Osteocyte (in vitro differentiated cells): ENCODE results near the gene UBAC2. TPM values are rescaled to one million over a fixed set of nuclear protein-coding genes. Genes with fewer than 3 reads are reported as not detected.

Experiments used
- DNase-seq: peaks from one replicate; pipeline ENCODE4 v3.0.0; 2021; ENCODE audit warnings: mixed read lengths; ENCODE audit not compliant: unreplicated experiment; ENCODE audit errors: extremely low spot score
- H3K27ac Mint-ChIP-seq: one replicate; pipeline ENCODE4 v1.8.0; 2021; ENCODE audit warnings: mild to moderate bottlenecking, mixed read lengths; ENCODE audit not compliant: unreplicated experiment
- H3K27me3 Mint-ChIP-seq: one replicate; pipeline ENCODE4 v1.8.0; 2021; ENCODE audit warnings: mixed read lengths; ENCODE audit not compliant: unreplicated experiment
- H3K36me3 Mint-ChIP-seq: one replicate; pipeline ENCODE4 v1.8.0; 2021; ENCODE audit warnings: mixed read lengths; ENCODE audit not compliant: unreplicated experiment
- H3K4me1 Mint-ChIP-seq: one replicate; pipeline ENCODE4 v1.8.0; 2021; ENCODE audit warnings: mixed read lengths; ENCODE audit not compliant: unreplicated experiment
- H3K4me3 Mint-ChIP-seq: one replicate; pipeline ENCODE4 v1.8.0; 2021; ENCODE audit warnings: mild to moderate bottlenecking, moderate library complexity, mixed read lengths; ENCODE audit not compliant: unreplicated experiment
- H3K9me3 Mint-ChIP-seq: one replicate; pipeline ENCODE4 v1.8.0; 2021; ENCODE audit warnings: mixed read lengths; ENCODE audit not compliant: unreplicated experiment
- total RNA-seq: library from RNA; stranded (reverse); gene quantifications from 2 replicates; pipeline ENCODE4 v1.2.1, GENCODE V29; 2021
- TF ChIP-seq, protein P1 (sequence below): fragments of 200-600 bp; sonication (generic); IDR thresholded peaks from 2 replicates; pipeline ENCODE4 v1.5.0; 2021; ENCODE audit warnings: antibody characterized with exemption, mild to moderate bottlenecking, moderate library complexity

The UBAC2 gene
- total RNA-seq, 1 donor from 2014 or later = 64.0 TPM

GRCh38 chr13:99225078-99225477, 24.4 kb downstream of the UBAC2 start:
- Mint-ChIP-seq H3K9me3 (peaks cover 19% of the 10 kb centered on the region), H3K36me3 (peaks cover 16% of the 10 kb centered on the region), H3K4me1 (peaks cover 22% of the 10 kb centered on the region), H3K4me3 (no peak overlapping the region), H3K27me3 (no peaks in the 10 kb centered on the region), H3K27ac (no peak overlapping the region)
- TF ChIP-seq, protein P1, sequence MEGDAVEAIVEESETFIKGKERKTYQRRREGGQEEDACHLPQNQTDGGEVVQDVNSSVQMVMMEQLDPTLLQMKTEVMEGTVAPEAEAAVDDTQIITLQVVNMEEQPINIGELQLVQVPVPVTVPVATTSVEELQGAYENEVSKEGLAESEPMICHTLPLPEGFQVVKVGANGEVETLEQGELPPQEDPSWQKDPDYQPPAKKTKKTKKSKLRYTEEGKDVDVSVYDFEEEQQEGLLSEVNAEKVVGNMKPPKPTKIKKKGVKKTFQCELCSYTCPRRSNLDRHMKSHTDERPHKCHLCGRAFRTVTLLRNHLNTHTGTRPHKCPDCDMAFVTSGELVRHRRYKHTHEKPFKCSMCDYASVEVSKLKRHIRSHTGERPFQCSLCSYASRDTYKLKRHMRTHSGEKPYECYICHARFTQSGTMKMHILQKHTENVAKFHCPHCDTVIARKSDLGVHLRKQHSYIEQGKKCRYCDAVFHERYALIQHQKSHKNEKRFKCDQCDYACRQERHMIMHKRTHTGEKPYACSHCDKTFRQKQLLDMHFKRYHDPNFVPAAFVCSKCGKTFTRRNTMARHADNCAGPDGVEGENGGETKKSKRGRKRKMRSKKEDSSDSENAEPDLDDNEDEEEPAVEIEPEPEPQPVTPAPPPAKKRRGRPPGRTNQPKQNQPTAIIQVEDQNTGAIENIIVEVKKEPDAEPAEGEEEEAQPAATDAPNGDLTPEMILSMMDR = no peak
- DNase-seq = no peak

DNA sequence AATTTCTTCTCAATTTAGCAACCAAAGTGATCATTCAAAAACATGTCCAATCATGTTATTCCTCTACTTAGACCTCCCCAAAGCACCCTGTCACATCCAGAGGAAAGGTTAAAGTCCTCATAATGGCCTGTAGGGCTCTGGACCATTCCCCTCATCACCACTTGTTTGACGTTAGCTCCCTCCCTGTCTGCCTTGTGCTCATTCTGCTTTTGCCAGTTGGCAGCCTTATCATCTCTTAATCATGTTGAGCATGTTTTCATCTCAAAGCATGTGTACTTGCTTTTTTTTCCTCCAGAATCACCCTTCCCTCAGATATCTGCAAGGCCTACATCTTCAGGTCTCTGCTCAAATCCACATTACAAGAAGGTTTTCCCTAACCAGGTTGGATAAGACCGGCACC, 25.9 kb downstream of the UBAC2 start:
- peaks cover 19% of the 10 kb centered on the region for H3K9me3 Mint-ChIP-seq
- no peak overlapping the region for H3K4me3 Mint-ChIP-seq
- no peak overlapping the region for H3K27ac Mint-ChIP-seq
- peaks cover 20% of the 10 kb centered on the region for H3K4me1 Mint-ChIP-seq
- TF ChIP-seq, protein P1 = no peak
- H3K36me3 Mint-ChIP-seq = peaks cover 16% of the 10 kb centered on the region
- DNase-seq = no peak
- no peaks in the 10 kb centered on the region for H3K27me3 Mint-ChIP-seq

- Mint-ChIP-seq H3K4me1 (peaks cover 20% of the 10 kb centered on the region), H3K9me3 (peaks cover 14% of the 10 kb centered on the region), H3K36me3 (peaks cover 11% of the 10 kb centered on the region), H3K27ac (peak overlapping the region; percentile 36), H3K4me3 (no peak overlapping the region), H3K27me3 (no peaks in the 10 kb centered on the region)
- TF ChIP-seq, protein P1 = no peak
- DNase-seq = no peak
Measured at GRCh38 chr13:99227331-99227900, 26.8 kb downstream of the UBAC2 start.

DNA sequence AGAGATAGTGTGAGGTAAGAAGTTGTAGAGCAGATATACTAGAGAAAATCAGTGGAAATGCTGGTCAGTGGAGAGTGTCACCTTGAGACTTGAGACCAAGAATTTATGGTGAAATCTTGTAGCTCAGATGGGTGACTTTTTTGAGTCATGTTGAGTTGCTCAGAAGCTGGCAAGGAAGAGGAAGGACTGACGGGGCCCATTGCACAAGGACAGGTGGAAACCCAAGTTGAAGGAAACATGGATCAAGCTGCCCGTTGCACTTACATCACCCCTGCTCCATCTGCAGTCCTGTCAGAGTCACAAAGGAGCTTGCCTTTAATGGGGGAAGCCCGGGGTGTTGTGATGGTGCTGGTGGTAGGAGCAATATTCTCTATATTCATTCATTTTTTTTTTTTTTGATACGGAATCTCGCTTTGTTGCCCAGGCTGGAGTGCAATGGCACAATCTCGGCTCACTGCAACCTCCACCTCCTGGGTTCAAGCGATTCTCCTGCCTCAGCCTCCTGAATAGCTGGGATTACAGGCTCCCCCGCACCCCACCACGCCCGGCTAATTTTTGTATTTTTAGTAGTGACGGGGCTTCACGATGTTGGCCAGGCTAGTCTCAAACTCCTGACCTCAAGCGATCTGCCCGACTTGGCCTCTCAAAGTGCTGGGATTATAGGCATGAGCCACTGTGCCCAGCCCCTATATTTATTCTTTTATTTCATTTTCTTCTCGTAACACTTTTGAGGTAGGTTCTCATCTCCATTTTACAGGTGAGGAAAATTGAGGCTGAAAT, 27.4 kb downstream of the UBAC2 start:
- no peak for DNase-seq
- Mint-ChIP-seq H3K27ac (peak overlapping the region; percentile 78), H3K9me3 (peaks cover 7% of the 10 kb centered on the region), H3K4me3 (peak overlapping the region; percentile 10), H3K27me3 (no peaks in the 10 kb centered on the region), H3K36me3 (peaks cover 5% of the 10 kb centered on the region), H3K4me1 (peaks cover 20% of the 10 kb centered on the region)
- TF ChIP-seq, protein P1 = no peak
